Endodermal cell (in vitro differentiated cells): ENCODE measurements around the gene SCAPER. TPM values are rescaled to one million over a fixed set of nuclear protein-coding genes. Genes with fewer than 3 reads are reported as not detected.
A peak's percentile ranks its signal among the peaks of the same experiment; 100 is the strongest.

ENCODE experiments used
- DNase-seq: peaks from one replicate; pipeline ENCODE4 v3.0.0-alpha.2; 2017
- H3K27ac ChIP-seq: 2 replicates; pipeline ENCODE4 v1.5.1; 2013; ENCODE audit warnings: mild to moderate bottlenecking, low read depth, low read length, moderate library complexity
- H3K27me3 ChIP-seq: 2 replicates; pipeline ENCODE4 v1.6.1; 2013; ENCODE audit warnings: mild to moderate bottlenecking, low read length, moderate library complexity; ENCODE audit not compliant: insufficient read depth, control insufficient read depth, poor library complexity, severe bottlenecking
- H3K36me3 ChIP-seq: 2 replicates; pipeline ENCODE4 v1.7.0; 2013; ENCODE audit warnings: mild to moderate bottlenecking, low read length, moderate library complexity; ENCODE audit not compliant: control insufficient read depth, insufficient read depth
- H3K4me1 ChIP-seq: one replicate; pipeline ENCODE4 v1.7.0; 2013; ENCODE audit warnings: low read length; ENCODE audit not compliant: control insufficient read depth, insufficient read depth
- H3K4me3 ChIP-seq: 2 replicates; pipeline ENCODE4 v1.5.1; 2013; ENCODE audit warnings: mild to moderate bottlenecking, low read length, moderate library complexity
- H3K9ac ChIP-seq: 2 replicates; pipeline ENCODE4 v1.6.1; 2013; ENCODE audit warnings: mild to moderate bottlenecking, low read length, moderate library complexity; ENCODE audit not compliant: poor library complexity, severe bottlenecking; ENCODE audit errors: extremely low read depth
- H3K9me3 ChIP-seq: 2 replicates; pipeline ENCODE4 v1.6.1; 2013; ENCODE audit warnings: mild to moderate bottlenecking, low read length, moderate library complexity; ENCODE audit not compliant: control insufficient read depth
- H3K27ac Mint-ChIP-seq: 2 replicates; pipeline ENCODE4 v1.8.0; 2020; ENCODE audit warnings: mixed read lengths
- H3K27me3 Mint-ChIP-seq: 2 replicates; pipeline ENCODE4 v1.8.0; 2021; ENCODE audit warnings: mild to moderate bottlenecking, mixed read lengths; ENCODE audit not compliant: insufficient read depth
- H3K36me3 Mint-ChIP-seq: 2 replicates; pipeline ENCODE4 v1.8.0; 2020; ENCODE audit warnings: low read depth, mixed read lengths
- H3K4me1 Mint-ChIP-seq: 2 replicates; pipeline ENCODE4 v1.8.0; 2020; ENCODE audit warnings: mixed read lengths
- H3K4me3 Mint-ChIP-seq: 2 replicates; pipeline ENCODE4 v1.8.0; 2020; ENCODE audit warnings: mild to moderate bottlenecking, moderate library complexity, mixed read lengths
- H3K9me3 Mint-ChIP-seq: 2 replicates; pipeline ENCODE4 v1.8.0; 2020; ENCODE audit warnings: mild to moderate bottlenecking, mixed read lengths
- CTCF ChIP-seq: fragments of 200-600 bp; sonication (generic); conservative IDR thresholded peaks from 2 replicates; pipeline ENCODE4 v1.5.0; 2021; ENCODE audit warnings: antibody characterized with exemption, mild to moderate bottlenecking
- WGBS, 2 experiments: methylation state at CpG; one replicate each; pipeline versions ENCODE4 v1.1.5 to v1.1.7; 2013; ENCODE audit warnings: missing lambda C conversion rate in 2 of 2, mixed read lengths in 1 of 2; ENCODE audit not compliant: insufficient coverage in 1 of 2, insufficient read length in 1 of 2; 5-methylcytosine and 5-hydroxymethylcytosine counted together
- total RNA-seq, 2 donors: library from RNA; stranded (reverse); fragmentation: NEBNext Ultra II Directional in 1 of 2; extraction: Animal tissue kit (Norgen Biotek cat#: 25700) in 1 of 2; gene quantifications; 2 replicates in 1 of 2; 3 replicates in 1 of 2; pipeline ENCODE4 v1.2.1, GENCODE V29; 2021

The SCAPER gene
- total RNA-seq, 2 donors from 2014 or later: 8.9 to 12.2 TPM

- H3K27me3 Mint-ChIP-seq: peaks cover 42% of the 10 kb centered on the region
- TF ChIP-seq CTCF: no peak
- WGBS, 2 experiments: 96 to 98% methylated on average over 4 of the region's 4 CpGs
- peaks cover 10% of the 10 kb centered on the region for H3K4me1 Mint-ChIP-seq
- Histone ChIP-seq H3K9me3 (no peaks in the 10 kb centered on the region), H3K4me3 (no peak overlapping the region), H3K9ac (no peak overlapping the region), H3K4me1 (no peaks in the 10 kb centered on the region), H3K27ac (no peak overlapping the region), H3K36me3 (no peaks in the 10 kb centered on the region), H3K27me3 (peaks cover 40% of the 10 kb centered on the region)
- H3K4me3 Mint-ChIP-seq: no peak overlapping the region
- no peaks in the 10 kb centered on the region for H3K9me3 Mint-ChIP-seq
- DNase-seq: no peak
- H3K27ac Mint-ChIP-seq: no peak overlapping the region
- H3K36me3 Mint-ChIP-seq: no peaks in the 10 kb centered on the region
Measured at GRCh38 chr15:76328958-76329357, 576.2 kb downstream of the SCAPER start.

GRCh38 chr15:76328106-76328696, 576.9 kb downstream of the SCAPER start:
- H3K9me3 Mint-ChIP-seq: no peaks in the 10 kb centered on the region
- Histone ChIP-seq H3K27me3 (peaks cover 32% of the 10 kb centered on the region), H3K9ac (no peak overlapping the region), H3K36me3 (no peaks in the 10 kb centered on the region), H3K9me3 (no peaks in the 10 kb centered on the region), H3K4me3 (no peak overlapping the region), H3K4me1 (no peaks in the 10 kb centered on the region), H3K27ac (no peak overlapping the region)
- 93 to 100% methylated on average over 4 to 8 of the region's 8 CpGs for WGBS, 2 experiments
- H3K36me3 Mint-ChIP-seq: no peaks in the 10 kb centered on the region
- H3K27ac Mint-ChIP-seq: no peak overlapping the region
- peaks cover 10% of the 10 kb centered on the region for H3K4me1 Mint-ChIP-seq
- no peak for DNase-seq
- no peak overlapping the region for H3K4me3 Mint-ChIP-seq
- peaks cover 42% of the 10 kb centered on the region for H3K27me3 Mint-ChIP-seq
- no peak for TF ChIP-seq CTCF

DNA sequence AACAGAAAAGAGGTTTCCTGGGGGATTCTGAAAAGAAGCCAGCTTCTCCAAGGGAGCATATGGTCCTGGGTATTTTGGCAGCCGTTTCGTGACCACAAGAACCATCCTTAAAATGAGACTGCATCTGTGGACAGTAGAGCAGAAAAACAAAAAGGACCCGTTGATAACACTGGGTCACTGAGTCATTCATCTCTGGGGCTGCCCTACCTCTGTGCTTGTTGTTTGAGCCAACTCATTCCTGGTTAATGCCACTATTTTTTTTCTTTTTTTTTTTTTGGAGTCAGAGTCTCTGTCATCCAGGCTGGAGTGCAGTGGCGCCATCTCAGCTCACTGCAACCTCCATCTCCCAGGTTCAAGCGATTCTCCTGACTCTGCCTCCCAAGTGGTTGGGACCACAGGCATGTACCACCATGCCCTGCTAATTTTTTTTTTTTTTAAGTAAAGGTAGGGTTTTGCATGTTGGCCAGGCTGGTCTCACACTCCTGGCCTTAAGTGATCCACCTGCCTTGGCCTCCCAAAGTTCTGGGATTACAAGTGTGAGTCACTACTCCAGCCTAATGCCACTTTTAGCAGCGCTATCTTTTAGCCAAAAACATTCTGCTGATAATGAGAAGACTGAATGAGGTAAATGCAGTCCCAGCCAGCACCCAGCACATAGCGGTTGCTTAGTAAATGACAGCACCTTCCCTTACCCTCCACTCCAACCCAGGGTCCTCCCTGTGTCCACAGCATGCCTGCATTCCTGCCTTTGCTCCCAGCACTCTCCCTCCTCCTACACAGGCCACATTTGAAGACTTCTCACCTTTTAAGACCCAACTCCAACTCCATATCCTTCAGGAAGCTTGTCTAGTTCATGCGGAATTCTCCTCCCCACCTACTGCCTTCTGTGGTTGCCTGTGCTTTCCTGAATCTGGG, 577.7 kb downstream of the SCAPER start:
- 74 to 83% methylated on average over 4 to 8 of the region's 8 CpGs for WGBS, 2 experiments
- Mint-ChIP-seq H3K36me3 (no peaks in the 10 kb centered on the region), H3K4me1 (peaks cover 10% of the 10 kb centered on the region), H3K27me3 (peaks cover 42% of the 10 kb centered on the region), H3K27ac (peak overlapping the region; percentile 10), H3K9me3 (no peaks in the 10 kb centered on the region), H3K4me3 (no peak overlapping the region)
- Histone ChIP-seq H3K27me3 (peaks cover 25% of the 10 kb centered on the region), H3K27ac (no peak overlapping the region), H3K4me1 (no peaks in the 10 kb centered on the region), H3K36me3 (no peaks in the 10 kb centered on the region), H3K4me3 (no peak overlapping the region), H3K9me3 (no peaks in the 10 kb centered on the region), H3K9ac (no peak overlapping the region)
- DNase-seq: no peak
- no peak for TF ChIP-seq CTCF
